Stimulated activated naive CD8-positive, alpha-beta T cell treated with anti-CD3 and anti-CD28 coated beads, Interleukin-15, amount 100 ng/mL, for 72 hours (primary cell): ENCODE data around the gene ACOXL.

Source experiments
- ATAC-seq: fragments of 150-1000 bp; cut with Tn5 transposase; 2 replicates; pipeline ENCODE4 v1.10.0; 2021; ENCODE audit warnings: mild to moderate bottlenecking, moderate library complexity
- DNase-seq, 2 donors: peaks; one replicate each; pipeline ENCODE4 v3.0.0; 2021 to 2022
- H3K27ac Mint-ChIP-seq, 2 donors: one replicate each; pipeline ENCODE4 v1.8.0; 2022; ENCODE audit warnings: mild to moderate bottlenecking in 2 of 2, mixed read lengths in 2 of 2, moderate library complexity in 2 of 2
- H3K27me3 Mint-ChIP-seq: one replicate; pipeline ENCODE4 v1.8.0; 2022; ENCODE audit warnings: mixed read lengths
- H3K4me1 Mint-ChIP-seq: one replicate; pipeline ENCODE4 v1.8.0; 2022; ENCODE audit warnings: mild to moderate bottlenecking, mixed read lengths
- H3K4me3 Mint-ChIP-seq, 2 donors: one replicate each; pipeline ENCODE4 v1.8.0; 2022; ENCODE audit warnings: mild to moderate bottlenecking in 2 of 2, mixed read lengths in 2 of 2, moderate library complexity in 1 of 2
- H3K9me3 Mint-ChIP-seq, 2 donors: one replicate each; pipeline ENCODE4 v1.8.0; 2022; ENCODE audit warnings: mixed read lengths in 2 of 2

ACOXL gene

DNA sequence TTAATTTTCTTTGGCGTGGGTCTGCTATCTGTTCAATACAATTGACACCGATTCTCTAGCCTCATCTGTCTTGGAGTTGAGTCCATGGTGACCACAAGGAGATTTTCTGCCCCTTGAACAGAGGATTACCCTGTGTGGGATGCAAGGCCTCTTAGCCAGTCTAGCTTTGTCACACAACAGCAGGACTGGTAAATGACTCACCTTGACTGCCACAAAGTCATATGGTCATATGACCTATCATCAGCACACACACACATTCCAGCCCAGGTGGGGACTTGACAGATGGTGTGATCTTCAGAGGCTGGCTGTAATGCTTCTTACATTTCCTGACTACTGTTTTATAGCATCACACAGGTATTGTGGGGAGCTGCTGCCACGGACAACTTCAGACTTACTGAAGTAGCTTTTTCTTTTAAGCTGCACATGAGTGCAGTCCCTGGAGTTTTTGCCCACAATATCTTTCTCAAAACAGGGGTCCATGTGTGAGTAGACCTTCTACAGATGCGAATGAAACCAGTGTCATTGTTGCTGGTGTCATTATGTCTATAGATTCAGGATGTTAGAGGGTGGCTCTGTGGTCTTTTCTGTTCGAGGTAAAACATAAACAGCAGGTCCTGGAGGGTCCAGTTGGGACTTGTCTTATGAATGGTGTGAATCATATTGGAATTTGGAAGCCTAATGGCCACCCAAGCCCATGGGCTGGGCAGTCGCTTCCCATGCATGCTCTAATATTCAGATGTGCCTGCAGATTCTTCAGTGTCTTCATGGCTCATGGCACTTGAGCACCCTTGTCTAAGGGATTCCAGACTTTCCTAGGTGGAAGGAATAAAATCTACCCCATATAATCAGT, 18.6 kb upstream of the ACOXL start:
- no peak overlapping the region for H3K27ac Mint-ChIP-seq
- no peaks in the 10 kb centered on the region for H3K9me3 Mint-ChIP-seq
- no peak overlapping the region for H3K4me3 Mint-ChIP-seq
- ATAC-seq: peak; percentile 89
- DNase-seq: no peak
- H3K27me3 Mint-ChIP-seq: peaks cover 72% of the 10 kb centered on the region
- H3K4me1 Mint-ChIP-seq: peaks cover 12% of the 10 kb centered on the region

DNA sequence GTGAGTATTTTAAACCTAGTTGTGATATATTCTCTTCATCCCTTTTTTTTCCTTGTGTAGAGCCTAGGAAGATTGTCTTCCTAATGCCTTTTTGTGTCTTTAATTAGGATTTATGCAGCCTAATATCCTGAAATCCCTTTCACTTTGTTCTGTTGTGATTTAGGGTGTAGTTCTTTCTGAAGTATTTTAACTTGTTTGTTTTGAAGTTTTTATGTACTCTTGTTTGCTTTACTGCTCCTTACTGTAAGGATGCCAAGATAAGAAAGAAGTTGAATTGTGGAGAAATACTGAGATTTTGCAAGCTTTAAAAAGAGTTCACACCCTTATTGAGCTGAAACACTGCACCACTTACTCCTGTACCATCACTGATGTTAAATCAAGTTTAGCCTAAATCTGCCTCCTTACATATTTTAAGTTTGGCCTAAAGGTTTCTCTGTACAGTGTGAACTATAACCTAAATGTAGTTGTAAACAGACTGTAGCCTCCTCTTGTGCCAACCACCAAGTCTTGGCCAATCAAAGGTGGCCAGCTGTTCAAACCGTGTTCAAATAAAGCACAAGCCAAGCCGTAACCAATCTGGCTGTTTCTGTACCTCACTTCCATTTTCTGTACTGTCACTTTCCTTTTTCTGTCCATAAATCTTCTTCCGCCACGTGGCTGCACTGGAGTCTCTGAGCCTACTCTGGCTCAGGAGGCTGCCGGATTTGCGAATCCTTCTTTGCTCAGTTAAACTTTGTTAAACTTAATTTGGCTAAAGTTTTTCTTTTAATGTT, 17.7 kb upstream of the ACOXL start:
- no peak overlapping the region for H3K4me3 Mint-ChIP-seq
- H3K27ac Mint-ChIP-seq: no peak overlapping the region
- peaks cover 67% of the 10 kb centered on the region for H3K27me3 Mint-ChIP-seq
- ATAC-seq (no peak), DNase-seq (no peak)
- H3K4me1 Mint-ChIP-seq: peaks cover 12% of the 10 kb centered on the region
- no peaks in the 10 kb centered on the region for H3K9me3 Mint-ChIP-seq

DNA sequence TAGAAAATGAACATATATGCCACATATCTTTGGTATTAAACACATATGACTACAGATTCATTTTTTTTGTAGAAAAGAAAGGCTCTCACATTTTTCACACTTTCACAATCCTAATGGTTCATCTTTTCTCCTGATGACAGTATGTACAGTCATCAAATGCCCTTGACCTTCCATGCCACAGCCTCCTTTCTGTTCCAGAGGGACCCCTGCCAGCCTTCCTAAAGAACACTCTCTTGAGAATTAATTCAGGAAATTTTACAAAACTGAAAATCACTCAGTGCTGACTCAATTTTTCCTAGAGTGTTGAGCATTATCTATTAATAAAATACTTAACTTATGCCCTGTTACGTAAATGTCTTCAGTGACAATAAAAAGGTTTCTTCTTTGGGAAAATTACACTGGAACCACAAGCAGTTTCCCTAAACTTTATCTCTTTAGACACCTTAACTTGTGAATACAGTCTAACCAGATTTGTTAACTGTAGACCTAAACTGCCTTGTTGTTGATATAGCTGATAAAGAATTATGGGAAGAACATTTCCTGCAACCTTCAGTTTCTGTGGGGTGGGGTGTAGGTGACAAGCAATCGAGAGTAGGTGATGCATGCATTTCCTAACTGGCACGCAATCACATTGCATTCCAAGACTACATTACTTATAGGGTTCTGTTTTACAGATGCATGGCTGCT, 15.3 kb upstream of the ACOXL start:
- Mint-ChIP-seq H3K27me3 (peaks cover 65% of the 10 kb centered on the region), H3K27ac (no peak overlapping the region), H3K4me3 (no peak overlapping the region), H3K4me1 (peaks cover 12% of the 10 kb centered on the region), H3K9me3 (no peaks in the 10 kb centered on the region)
- DNase-seq (no peak), ATAC-seq (no peak)

DNA sequence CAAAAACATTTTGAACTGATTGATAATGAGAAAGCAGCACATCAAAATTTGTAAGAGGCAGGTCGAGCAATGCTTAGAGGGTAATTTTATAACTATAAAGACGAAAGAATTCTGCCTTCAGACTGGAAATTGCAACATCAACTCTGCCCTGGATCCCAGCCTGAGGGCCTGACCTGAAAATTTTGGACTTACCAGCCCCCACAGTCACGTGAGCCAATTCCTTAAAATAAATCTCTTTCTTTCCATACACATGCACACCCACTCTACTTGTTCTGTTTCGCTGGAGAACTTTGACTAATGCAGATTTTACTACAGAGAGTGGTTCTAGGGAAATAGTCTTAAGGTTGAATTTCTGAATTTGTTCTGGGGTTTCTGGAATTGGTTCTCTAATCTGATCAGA, 14.6 kb upstream of the ACOXL start:
- DNase-seq (no peak), ATAC-seq (no peak)
- Mint-ChIP-seq H3K27ac (no peak overlapping the region), H3K9me3 (no peaks in the 10 kb centered on the region), H3K4me3 (no peak overlapping the region), H3K27me3 (peaks cover 59% of the 10 kb centered on the region), H3K4me1 (peaks cover 12% of the 10 kb centered on the region)

DNA sequence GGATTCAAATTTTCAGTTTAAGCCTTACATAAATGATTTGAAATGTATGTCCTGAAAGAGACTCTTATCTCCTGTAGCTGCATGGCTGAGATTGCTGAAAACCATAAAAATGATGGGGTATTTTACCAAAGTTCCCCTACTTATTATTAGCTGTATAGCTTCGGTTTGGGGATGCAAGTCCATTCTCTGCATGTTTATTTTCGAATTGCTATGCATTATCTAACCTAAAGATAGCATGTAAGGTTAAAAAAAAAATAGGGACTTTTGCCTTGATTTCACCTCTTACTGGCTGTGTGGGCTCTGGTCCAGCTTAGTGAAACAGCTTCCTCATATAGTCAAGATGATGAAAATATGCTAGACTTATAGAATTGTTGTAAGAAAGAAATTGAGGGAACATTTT, 14.0 kb upstream of the ACOXL start:
- H3K27me3 Mint-ChIP-seq: peaks cover 52% of the 10 kb centered on the region
- no peak overlapping the region for H3K27ac Mint-ChIP-seq
- H3K9me3 Mint-ChIP-seq: no peaks in the 10 kb centered on the region
- peaks cover 9% of the 10 kb centered on the region for H3K4me1 Mint-ChIP-seq
- DNase-seq (no peak), ATAC-seq (no peak)
- no peak overlapping the region for H3K4me3 Mint-ChIP-seq

DNA sequence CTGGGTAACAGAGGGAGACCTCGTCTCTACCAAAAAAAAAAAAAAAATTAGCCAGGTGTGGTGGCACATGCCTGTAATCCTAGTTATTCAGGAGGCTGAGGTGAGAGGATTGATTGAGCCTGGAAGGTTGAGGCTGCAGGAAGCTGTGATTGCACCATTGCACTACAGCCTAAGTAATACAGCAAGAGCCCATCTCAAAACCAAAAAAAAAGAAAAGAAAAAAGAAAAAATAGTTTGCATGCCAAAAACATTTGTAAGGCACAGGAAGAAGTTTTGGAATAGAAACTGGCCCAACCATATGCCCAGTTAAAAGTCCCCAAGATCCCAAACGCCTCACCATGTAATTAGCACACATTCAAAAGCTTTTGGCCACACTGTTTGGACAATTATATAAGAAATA, 13.4 kb upstream of the ACOXL start:
- Mint-ChIP-seq H3K4me1 (peaks cover 9% of the 10 kb centered on the region), H3K9me3 (no peaks in the 10 kb centered on the region), H3K27me3 (peaks cover 51% of the 10 kb centered on the region), H3K27ac (no peak overlapping the region), H3K4me3 (no peak overlapping the region)
- no peak for DNase-seq
- ATAC-seq: no peak

DNA sequence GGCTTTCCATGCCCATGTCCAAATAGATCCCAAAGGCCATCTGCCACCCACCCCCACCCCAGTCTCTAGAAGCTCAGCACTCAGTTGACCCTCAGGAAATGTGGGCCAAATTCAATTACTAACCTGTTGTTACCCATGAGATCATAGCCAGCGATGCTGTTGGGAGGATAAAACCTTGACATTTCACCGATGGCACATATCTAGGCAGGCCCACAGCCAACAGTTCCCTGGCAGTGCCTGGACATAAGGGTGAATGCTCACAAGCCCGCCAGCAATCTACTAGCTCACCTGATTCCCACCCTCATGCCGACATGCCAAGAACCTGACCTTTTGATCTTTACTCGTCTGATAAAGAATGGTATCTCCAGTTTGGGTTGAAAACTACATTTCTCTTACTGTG, 11.8 kb upstream of the ACOXL start:
- ATAC-seq: no peak
- H3K27me3 Mint-ChIP-seq: peaks cover 50% of the 10 kb centered on the region
- H3K27ac Mint-ChIP-seq: no peak overlapping the region
- no peak overlapping the region for H3K4me3 Mint-ChIP-seq
- DNase-seq: no peak
- H3K4me1 Mint-ChIP-seq: peaks cover 8% of the 10 kb centered on the region
- H3K9me3 Mint-ChIP-seq: no peaks in the 10 kb centered on the region

DNA sequence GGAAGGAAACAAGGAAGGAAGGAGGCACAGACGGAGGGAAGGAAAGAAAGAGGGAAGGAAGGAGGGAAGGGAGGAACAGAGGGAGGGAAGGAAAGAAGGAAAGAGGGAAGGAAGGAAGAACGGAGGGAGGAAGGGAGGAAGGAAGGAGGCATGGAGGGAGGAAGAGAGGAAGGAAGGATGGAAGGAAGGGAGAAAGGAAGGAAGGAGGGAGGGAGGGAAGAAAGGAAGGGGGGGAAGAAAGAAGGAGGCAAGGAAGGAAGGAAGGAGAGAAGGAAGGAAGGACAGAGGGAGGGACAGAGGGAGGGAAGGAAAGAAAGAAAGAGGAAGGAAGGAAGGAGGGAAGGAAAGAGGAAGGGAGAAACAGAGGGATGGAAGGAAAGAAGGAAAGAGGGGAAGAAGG, 7.6 kb upstream of the ACOXL start:
- peak overlapping the region in 1 of 2 donors; percentile 54 for H3K27ac Mint-ChIP-seq

DNA sequence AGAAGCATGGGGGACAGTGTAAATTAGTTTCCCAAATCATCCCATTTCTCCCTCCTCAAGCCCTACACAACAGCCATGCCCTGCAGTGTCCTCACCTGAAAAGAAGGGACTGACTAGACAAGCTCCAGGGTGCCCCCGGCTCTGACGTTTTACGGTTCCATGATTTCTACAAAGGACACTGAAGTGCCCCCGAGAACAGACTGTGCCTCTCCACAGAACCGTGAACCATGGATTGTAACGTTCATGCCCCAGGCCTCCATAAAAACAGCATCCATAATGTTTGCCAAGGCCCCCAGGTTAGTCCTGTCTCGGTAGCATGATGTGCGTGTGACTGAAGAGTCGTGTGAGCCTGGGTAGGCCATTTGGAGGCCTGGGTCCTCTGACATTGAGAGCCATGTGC, 7.0 kb upstream of the ACOXL start:
- DNase-seq: no peak
- ATAC-seq: no peak
- Mint-ChIP-seq H3K9me3 (no peaks in the 10 kb centered on the region), H3K4me1 (peaks cover 8% of the 10 kb centered on the region), H3K27me3 (peaks cover 37% of the 10 kb centered on the region), H3K27ac (peak overlapping the region in 1 of 2 donors; percentile 12), H3K4me3 (no peak overlapping the region)

More for the DNA sequence above, 7.6 kb upstream of the ACOXL start:
- Mint-ChIP-seq H3K4me1 (peaks cover 8% of the 10 kb centered on the region), H3K4me3 (no peak overlapping the region), H3K27me3 (peaks cover 37% of the 10 kb centered on the region), H3K9me3 (no peaks in the 10 kb centered on the region)
- DNase-seq (no peak), ATAC-seq (no peak)

DNA sequence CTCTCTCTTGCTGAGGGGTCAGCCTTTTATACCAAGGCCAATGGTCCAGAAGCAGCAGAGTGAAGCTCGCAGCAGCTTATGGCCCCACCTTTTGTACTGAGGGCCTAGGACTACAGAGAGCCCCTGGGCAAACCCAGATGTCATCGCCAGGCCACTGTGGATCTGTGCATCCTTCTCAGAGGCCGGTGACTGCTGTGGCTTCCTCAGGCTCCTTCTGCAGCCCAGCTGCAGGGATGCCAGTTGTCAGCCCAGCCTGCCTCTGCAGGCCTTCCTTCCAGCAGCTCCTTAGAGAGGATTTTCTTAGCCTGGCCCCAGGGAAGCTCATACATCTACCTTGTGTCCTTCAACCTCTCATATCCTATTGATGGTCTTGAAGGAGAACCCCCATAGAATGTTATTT, 6.5 kb upstream of the ACOXL start:
- Mint-ChIP-seq H3K4me3 (no peak overlapping the region), H3K9me3 (no peaks in the 10 kb centered on the region), H3K4me1 (peaks cover 8% of the 10 kb centered on the region), H3K27me3 (peaks cover 39% of the 10 kb centered on the region), H3K27ac (peak overlapping the region in 1 of 2 donors; percentile 77)
- DNase-seq (no peak), ATAC-seq (no peak)

DNA sequence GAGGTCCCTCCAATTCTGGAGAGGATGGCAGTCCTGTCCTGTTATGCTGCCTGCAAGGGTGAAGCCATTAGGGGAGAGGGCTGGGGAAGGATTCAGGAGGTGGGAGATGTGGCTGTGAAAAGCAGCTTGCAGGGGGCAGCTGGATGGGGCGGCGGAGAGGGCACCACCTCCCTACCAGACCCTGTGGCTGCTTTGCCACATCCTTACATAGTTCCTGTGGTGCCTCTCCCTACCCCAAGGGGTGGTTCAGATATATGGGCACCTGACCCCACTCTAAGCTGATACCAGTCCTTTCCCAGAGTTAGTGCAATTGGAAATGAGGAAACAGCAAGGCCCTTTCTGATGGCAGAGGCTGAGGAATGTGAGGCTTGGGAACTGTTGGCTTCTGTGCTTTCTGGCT, 6.1 kb upstream of the ACOXL start:
- Mint-ChIP-seq H3K9me3 (no peaks in the 10 kb centered on the region), H3K4me1 (peaks cover 11% of the 10 kb centered on the region), H3K27ac (peak overlapping the region in 1 of 2 donors; percentile 77), H3K27me3 (peaks cover 43% of the 10 kb centered on the region), H3K4me3 (no peak overlapping the region)
- no peak for ATAC-seq
- no peak for DNase-seq

DNA sequence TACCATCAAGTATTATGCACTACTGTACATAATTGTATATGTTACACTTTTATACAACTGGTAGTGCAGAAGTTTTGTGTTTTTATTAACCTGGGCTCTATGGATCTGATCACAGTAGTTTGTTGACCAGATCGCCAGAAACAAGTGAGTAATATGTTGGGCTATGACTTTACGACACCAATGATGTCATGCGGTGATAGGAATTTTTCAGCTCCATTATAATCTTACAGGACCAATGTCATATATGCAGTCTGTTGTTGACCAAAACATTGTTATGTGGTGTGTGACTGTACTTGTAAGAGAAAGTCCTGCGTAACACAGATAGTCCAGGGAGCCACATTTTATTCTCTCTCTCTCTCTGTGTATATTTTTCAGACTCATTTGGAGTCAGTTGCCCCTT, 4.5 kb upstream of the ACOXL start:
- Mint-ChIP-seq H3K27ac (no peak overlapping the region), H3K9me3 (no peaks in the 10 kb centered on the region), H3K27me3 (peaks cover 60% of the 10 kb centered on the region), H3K4me1 (peaks cover 16% of the 10 kb centered on the region), H3K4me3 (no peak overlapping the region)
- ATAC-seq: no peak
- no peak for DNase-seq

DNA sequence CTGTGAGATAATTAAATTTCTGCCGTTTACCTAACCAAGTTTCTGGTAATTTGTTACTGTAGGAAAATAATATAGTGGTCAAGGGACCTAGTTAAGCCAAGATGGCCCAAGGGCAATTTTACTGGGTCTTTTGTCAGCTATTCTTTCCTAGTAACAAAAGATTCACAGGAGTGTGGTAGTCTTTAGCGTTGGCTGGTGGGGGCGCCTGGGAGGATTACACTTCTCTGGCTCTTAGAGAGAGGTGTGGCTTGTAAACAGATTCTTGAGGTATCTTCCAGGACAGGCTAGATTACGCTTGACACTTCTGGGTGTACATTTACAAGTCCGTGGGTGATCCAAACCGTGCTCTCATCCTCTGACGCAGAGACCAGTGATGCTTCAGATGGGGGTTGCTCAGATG, 3.3 kb upstream of the ACOXL start:
- Mint-ChIP-seq H3K27me3 (peaks cover 65% of the 10 kb centered on the region), H3K4me3 (no peak overlapping the region), H3K27ac (no peak overlapping the region), H3K4me1 (peaks cover 18% of the 10 kb centered on the region), H3K9me3 (no peaks in the 10 kb centered on the region)
- ATAC-seq (no peak), DNase-seq (no peak)

DNA sequence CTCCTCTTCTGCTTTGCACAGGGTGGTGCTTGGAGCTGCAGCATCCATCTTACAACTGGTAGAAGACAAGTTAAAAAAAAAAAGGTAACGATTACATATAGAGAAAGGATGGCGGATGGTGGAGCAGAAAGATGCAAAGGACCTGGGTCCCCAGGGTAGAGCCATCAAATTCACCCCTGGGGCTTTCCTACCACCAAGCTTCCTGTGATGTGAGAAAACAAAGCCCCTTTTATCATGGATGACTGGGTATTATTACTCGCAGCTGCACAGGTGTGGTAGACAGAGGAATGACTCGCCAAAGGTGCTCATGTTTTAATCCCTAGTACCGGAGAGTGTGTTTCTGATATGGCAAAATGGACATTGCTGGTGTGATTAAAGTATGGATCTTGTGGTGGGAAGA, 1.3 kb upstream of the ACOXL start:
- ATAC-seq: no peak
- no peak for DNase-seq
- Mint-ChIP-seq H3K4me3 (no peak overlapping the region), H3K27me3 (peaks cover 76% of the 10 kb centered on the region), H3K9me3 (no peaks in the 10 kb centered on the region), H3K4me1 (peaks cover 17% of the 10 kb centered on the region), H3K27ac (no peak overlapping the region)

DNA sequence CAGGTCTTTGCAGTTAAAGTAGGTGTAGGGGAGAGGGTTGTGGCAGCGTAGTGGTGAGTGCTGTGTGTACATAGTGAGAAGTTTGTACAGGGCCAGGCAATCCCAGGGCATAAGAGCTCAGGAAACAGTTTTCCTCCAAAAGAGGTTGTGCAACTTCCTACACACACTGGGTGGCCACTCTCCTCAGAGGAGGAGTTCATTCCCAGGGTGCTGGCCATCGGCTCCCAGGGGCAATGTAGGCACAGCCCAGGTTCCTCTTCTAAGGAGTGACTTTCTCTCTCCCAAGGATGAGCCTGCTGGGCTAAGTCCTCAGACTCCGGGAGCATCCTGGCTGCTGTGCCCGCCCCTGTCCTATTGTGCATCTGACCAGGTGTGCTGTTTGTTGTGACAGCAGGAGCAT, 3.0 kb downstream of the ACOXL start:
- peaks cover 7 to 16% of the 10 kb centered on the region in 2 donors for H3K9me3 Mint-ChIP-seq
- H3K27me3 Mint-ChIP-seq: peaks cover 100% of the 10 kb centered on the region
- H3K4me3 Mint-ChIP-seq: no peak overlapping the region
- DNase-seq (no peak), ATAC-seq (no peak)
- H3K4me1 Mint-ChIP-seq: peaks cover 17% of the 10 kb centered on the region
- H3K27ac Mint-ChIP-seq: no peak overlapping the region

DNA sequence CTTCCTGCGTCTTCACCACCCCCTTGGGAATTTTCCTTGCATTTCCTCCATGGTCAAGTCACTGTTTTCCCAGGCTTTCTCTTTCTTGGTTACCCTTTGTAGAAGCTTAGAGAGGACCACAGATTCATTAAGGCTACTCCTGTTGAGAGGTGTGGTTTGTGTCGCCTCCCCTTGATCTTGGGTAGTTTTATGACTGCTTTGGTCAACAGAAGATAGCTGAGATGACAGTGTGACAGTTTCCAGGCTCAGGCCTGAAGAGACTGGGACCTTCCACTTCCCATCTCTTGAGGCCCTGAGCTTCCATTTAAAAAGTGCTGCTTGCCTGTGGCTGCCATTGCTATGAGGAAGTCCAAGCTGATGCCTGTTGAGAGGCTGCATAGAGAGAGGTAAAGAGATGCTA, 5.4 kb downstream of the ACOXL start:
- H3K27me3 Mint-ChIP-seq: peaks cover 100% of the 10 kb centered on the region
- no peak for ATAC-seq
- no peak for DNase-seq
- H3K4me1 Mint-ChIP-seq: peaks cover 24% of the 10 kb centered on the region
- peaks cover 7 to 16% of the 10 kb centered on the region in 2 donors for H3K9me3 Mint-ChIP-seq
- H3K4me3 Mint-ChIP-seq: no peak overlapping the region
- no peak overlapping the region for H3K27ac Mint-ChIP-seq
